SU-DHL-6 (cell line): Measurements from ENCODE around the gene SLC22A3.

Source experiments
- H2AFZ ChIP-seq: fragments of 200-600 bp; sonication (generic); 2 replicates; pipeline ENCODE4 v1.6.1; 2014; ENCODE audit warnings: low read depth, mild to moderate bottlenecking, moderate library complexity, mixed read lengths, antibody characterized with exemption, low read length; ENCODE audit not compliant: severe bottlenecking
- H3F3A ChIP-seq: fragments of 200-600 bp; shearing (Covaris generic); 2 replicates; pipeline ENCODE4 v1.6.0; 2016; ENCODE audit warnings: antibody characterized with exemption, mild to moderate bottlenecking; ENCODE audit not compliant: insufficient read depth
- H3K27ac ChIP-seq: fragments of 200-600 bp; sonication (generic); 2 replicates; pipeline ENCODE4 v1.5.1; 2016; ENCODE audit warnings: low read depth, mild to moderate bottlenecking, low read length, moderate library complexity, mixed read lengths
- H3K27me3 ChIP-seq: fragments of 200-600 bp; sonication (generic), shearing (Covaris generic); 2 replicates; pipeline ENCODE4 v1.6.0; 2014; ENCODE audit warnings: mild to moderate bottlenecking, low read length
- H3K36me3 ChIP-seq: fragments of 200-600 bp; sonication (generic); 2 replicates; pipeline ENCODE4 v1.6.1; 2014; ENCODE audit warnings: mild to moderate bottlenecking, low read length, mixed read lengths
- H3K4me2 ChIP-seq: fragments of 300-600, 200-600 bp; shearing (Covaris generic), sonication (generic); 2 replicates; pipeline ENCODE4 v1.6.0; 2014; ENCODE audit warnings: low read length, low read depth, mild to moderate bottlenecking; ENCODE audit not compliant: poor library complexity, severe bottlenecking
- H3K4me3 ChIP-seq: fragments of 200-600 bp; sonication (generic); 2 replicates; pipeline ENCODE4 v1.5.1; 2014; ENCODE audit warnings: antibody characterized with exemption, low read length, mild to moderate bottlenecking, mixed read lengths; ENCODE audit not compliant: insufficient read depth, poor library complexity, severe bottlenecking
- H3K79me2 ChIP-seq: fragments of 200-600 bp; sonication (generic); 2 replicates; pipeline ENCODE4 v1.6.1; 2014; ENCODE audit warnings: mild to moderate bottlenecking, low read length, moderate library complexity; ENCODE audit not compliant: insufficient read depth
- H3K9ac ChIP-seq: fragments of 200-600 bp; sonication (generic); 2 replicates; pipeline ENCODE4 v1.7.0; 2014; ENCODE audit warnings: mild to moderate bottlenecking, low read length
- H3K9me2 ChIP-seq: fragments of 200-600 bp; sonication (generic); replicated peaks from 2 replicates; pipeline ENCODE4 v1.6.1; 2014; ENCODE audit warnings: low read length; ENCODE audit not compliant: insufficient read depth
- H3K9me3 ChIP-seq: fragments of 200-600 bp; sonication (generic); 2 replicates; pipeline ENCODE4 v1.6.1; 2014; ENCODE audit warnings: low read length, mixed read lengths; ENCODE audit not compliant: insufficient read depth
- H4K20me1 ChIP-seq: fragments of 200-600 bp; sonication (generic); 2 replicates; pipeline ENCODE4 v1.6.1; 2014; ENCODE audit warnings: low read depth, mild to moderate bottlenecking, antibody characterized with exemption, low read length, moderate library complexity, mixed read lengths
- EZH2phosphoT487 ChIP-seq: fragments of 200-600 bp; sonication (generic), shearing (Covaris generic); conservative IDR thresholded peaks from 2 replicates; pipeline ENCODE4 v1.6.1; 2018; ENCODE audit warnings: mild to moderate bottlenecking, antibody characterized with exemption, low read length, moderate library complexity, mixed read lengths
- TF ChIP-seq, protein P1 (sequence below): fragments of 200-600 bp; sonication (generic); IDR thresholded peaks from one replicate; pipeline ENCODE4 v1.5.1; 2017; ENCODE audit warnings: antibody characterized with exemption, mild to moderate bottlenecking, low read length, moderate library complexity; ENCODE audit not compliant: insufficient read depth, poor library complexity, severe bottlenecking

The SLC22A3 gene

DNA sequence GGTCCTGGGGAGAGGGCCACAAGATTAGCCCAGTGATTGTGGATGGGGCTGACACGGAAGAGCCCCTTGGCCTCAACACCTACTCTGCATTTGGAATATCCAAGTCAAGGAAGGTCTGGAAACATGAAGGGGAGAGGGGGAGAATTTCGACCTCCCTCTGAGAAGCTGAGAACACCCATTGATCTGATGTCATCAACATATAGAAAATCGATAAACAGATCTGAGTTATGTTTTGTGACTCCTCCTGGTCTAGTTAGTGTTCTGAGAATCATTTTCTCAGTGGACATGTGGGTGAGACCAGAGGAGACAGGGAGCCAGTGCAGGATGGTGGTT, 108.0 kb downstream of the SLC22A3 start:
- no peaks in the 10 kb centered on the region for H3K27me3 ChIP-seq
- no peaks in the 10 kb centered on the region for H3K36me3 ChIP-seq
- no peaks in the 10 kb centered on the region for H3K79me2 ChIP-seq
- no peak overlapping the region for H2AFZ ChIP-seq
- H4K20me1 ChIP-seq: no peaks in the 10 kb centered on the region
- no peak overlapping the region for H3K4me3 ChIP-seq
- H3K9ac ChIP-seq: no peak overlapping the region
- H3K27ac ChIP-seq: no peak overlapping the region
- H3K9me3 ChIP-seq: no peaks in the 10 kb centered on the region
- no peaks in the 10 kb centered on the region for H3K9me2 ChIP-seq
- TF ChIP-seq, protein P1, sequence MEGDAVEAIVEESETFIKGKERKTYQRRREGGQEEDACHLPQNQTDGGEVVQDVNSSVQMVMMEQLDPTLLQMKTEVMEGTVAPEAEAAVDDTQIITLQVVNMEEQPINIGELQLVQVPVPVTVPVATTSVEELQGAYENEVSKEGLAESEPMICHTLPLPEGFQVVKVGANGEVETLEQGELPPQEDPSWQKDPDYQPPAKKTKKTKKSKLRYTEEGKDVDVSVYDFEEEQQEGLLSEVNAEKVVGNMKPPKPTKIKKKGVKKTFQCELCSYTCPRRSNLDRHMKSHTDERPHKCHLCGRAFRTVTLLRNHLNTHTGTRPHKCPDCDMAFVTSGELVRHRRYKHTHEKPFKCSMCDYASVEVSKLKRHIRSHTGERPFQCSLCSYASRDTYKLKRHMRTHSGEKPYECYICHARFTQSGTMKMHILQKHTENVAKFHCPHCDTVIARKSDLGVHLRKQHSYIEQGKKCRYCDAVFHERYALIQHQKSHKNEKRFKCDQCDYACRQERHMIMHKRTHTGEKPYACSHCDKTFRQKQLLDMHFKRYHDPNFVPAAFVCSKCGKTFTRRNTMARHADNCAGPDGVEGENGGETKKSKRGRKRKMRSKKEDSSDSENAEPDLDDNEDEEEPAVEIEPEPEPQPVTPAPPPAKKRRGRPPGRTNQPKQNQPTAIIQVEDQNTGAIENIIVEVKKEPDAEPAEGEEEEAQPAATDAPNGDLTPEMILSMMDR: no peak
- no peak for TF ChIP-seq EZH2phosphoT487
- H3K4me2 ChIP-seq: no peak overlapping the region
- H3F3A ChIP-seq: no peaks in the 10 kb centered on the region

DNA sequence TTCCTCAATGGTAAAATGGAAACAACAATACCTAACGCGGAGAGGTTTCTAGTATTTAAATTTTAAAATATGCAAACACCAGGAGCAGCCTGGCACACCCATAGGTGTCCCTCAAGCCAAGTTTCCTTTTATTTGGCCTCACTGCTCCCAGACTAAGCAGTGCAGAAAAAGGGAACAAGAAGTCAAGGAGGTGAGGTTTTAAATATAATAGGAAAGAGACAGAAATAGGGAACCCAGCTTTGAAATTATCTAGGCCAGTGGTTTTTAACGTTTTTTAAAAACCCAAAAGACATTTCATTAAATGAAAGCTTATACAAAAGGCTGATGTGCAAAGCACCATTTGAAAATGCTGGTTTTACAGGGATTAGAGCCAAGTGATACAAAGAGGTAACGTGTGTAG, 109.6 kb downstream of the SLC22A3 start:
- Histone ChIP-seq H3K27ac (no peak overlapping the region), H3K27me3 (no peaks in the 10 kb centered on the region), H3K79me2 (no peaks in the 10 kb centered on the region), H2AFZ (no peak overlapping the region), H3K9me2 (no peaks in the 10 kb centered on the region), H3K9ac (no peak overlapping the region), H3K4me2 (no peak overlapping the region), H3K36me3 (no peaks in the 10 kb centered on the region), H3K4me3 (no peak overlapping the region), H3K9me3 (no peaks in the 10 kb centered on the region), H3F3A (no peaks in the 10 kb centered on the region), H4K20me1 (no peaks in the 10 kb centered on the region)
- no peak for TF ChIP-seq EZH2phosphoT487
- TF ChIP-seq, protein P1: no peak

GRCh38 chr6:160461641-160462040, 113.5 kb downstream of the SLC22A3 start:
- H3K4me3 ChIP-seq: no peak overlapping the region
- no peak overlapping the region for H3K27ac ChIP-seq
- H3K79me2 ChIP-seq: no peaks in the 10 kb centered on the region
- no peaks in the 10 kb centered on the region for H3K9me2 ChIP-seq
- H2AFZ ChIP-seq: no peak overlapping the region
- no peak overlapping the region for H3K9ac ChIP-seq
- no peaks in the 10 kb centered on the region for H3K27me3 ChIP-seq
- H3K36me3 ChIP-seq: no peaks in the 10 kb centered on the region
- no peaks in the 10 kb centered on the region for H4K20me1 ChIP-seq
- H3K9me3 ChIP-seq: no peaks in the 10 kb centered on the region
- TF ChIP-seq EZH2phosphoT487: no peak
- TF ChIP-seq, protein P1: no peak
- H3K4me2 ChIP-seq: no peak overlapping the region
- H3F3A ChIP-seq: no peaks in the 10 kb centered on the region

DNA sequence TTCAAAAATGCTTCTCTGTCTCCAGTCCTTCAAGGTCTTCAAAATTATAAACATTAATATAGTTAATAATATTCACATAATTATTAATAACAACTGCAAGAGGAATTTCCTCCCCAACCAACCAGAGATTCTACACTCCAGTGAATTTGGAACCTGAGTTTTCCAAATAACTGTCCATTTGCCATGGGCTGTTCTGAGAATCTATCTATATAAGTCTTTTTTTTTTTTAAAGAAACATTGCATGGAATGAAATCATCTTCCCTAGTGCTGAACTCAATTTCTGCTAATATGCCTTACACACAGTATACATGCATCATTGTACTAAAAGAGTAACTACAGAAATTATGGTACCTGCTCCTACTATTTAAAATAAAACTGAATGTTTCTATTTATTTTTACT, 113.9 kb downstream of the SLC22A3 start:
- no peak for TF ChIP-seq EZH2phosphoT487
- TF ChIP-seq, protein P1: no peak
- Histone ChIP-seq H2AFZ (no peak overlapping the region), H3K27ac (no peak overlapping the region), H3K4me2 (no peak overlapping the region), H4K20me1 (no peaks in the 10 kb centered on the region), H3K9me3 (no peaks in the 10 kb centered on the region), H3K27me3 (no peaks in the 10 kb centered on the region), H3F3A (no peaks in the 10 kb centered on the region), H3K79me2 (no peaks in the 10 kb centered on the region), H3K4me3 (no peak overlapping the region), H3K36me3 (no peaks in the 10 kb centered on the region), H3K9me2 (no peaks in the 10 kb centered on the region), H3K9ac (no peak overlapping the region)
